Fibroblast of skin of left biceps (primary cell): Measurements from ENCODE around the gene MST1.

Experiments used
- DNase-seq, 2 experiments: peaks; one replicate each; pipeline ENCODE4 v3.0.0-alpha.2; 2013; ENCODE audit warnings: low read depth in 2 of 2

Gene MST1

GRCh38 chr3:49656541-49657112, 32.6 kb downstream of the MST1 start:
- no peak for DNase-seq

DNA sequence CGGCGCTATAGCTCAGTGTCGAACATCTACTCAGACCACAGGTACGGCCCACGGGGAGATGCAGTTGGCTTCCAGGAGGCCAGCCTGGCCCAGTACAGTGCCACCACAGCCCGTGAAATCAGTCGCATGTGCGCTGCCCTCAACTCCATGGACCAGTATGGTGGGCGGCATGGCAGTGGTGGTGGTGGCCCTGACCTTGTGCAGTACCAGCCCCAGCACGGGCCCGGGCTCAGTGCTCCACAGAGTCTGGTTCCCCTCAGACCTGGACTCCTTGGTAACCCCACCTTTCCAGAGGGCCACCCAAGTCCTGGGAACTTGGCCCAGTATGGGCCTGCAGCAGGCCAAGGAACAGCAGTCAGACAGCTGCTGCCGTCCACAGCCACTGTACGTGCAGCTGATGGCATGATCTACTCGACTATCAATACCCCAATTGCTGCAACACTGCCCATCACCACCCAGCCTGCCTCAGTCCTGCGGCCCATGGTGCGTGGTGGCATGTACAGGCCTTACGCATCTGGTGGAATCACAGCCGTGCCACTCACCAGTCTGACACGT, 33.5 kb downstream of the MST1 start:
- DNase-seq: no peak

- DNase-seq: no peak
These were observed 34.2 kb downstream of the MST1 start for GRCh38 chr3:49654955-49655556.

GRCh38 chr3:49654176-49654825, 35.0 kb downstream of the MST1 start:
- DNase-seq: no peak

- DNase-seq: no peak
These were observed 35.7 kb downstream of the MST1 start for GRCh38 chr3:49653621-49654020.

DNA sequence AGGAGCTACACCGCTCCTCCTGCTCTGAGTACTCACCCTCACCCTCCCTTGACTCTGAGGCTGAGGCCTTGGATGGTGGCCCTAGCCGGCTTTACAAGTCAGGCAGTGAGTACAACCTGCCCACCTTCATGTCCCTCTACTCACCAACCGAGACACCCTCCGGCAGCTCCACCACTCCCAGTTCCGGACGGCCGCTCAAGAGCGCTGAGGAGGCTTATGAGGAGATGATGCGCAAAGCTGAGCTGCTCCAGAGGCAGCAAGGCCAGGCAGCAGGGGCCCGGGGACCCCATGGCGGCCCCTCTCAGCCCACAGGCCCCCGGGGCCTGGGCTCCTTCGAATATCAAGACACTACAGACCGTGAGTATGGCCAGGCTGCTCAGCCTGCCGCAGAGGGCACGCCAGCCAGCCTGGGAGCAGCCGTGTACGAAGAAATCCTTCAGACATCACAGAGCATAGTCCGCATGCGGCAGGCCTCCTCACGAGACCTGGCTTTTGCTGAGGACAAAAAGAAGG, 36.3 kb downstream of the MST1 start:
- no peak for DNase-seq

- no peak for DNase-seq
These were observed 36.9 kb downstream of the MST1 start for GRCh38 chr3:49652218-49652902.

- no peak for DNase-seq
These were observed 38.6 kb downstream of the MST1 start for GRCh38 chr3:49650637-49651036.

GRCh38 chr3:49650177-49650576, 39.1 kb downstream of the MST1 start:
- no peak for DNase-seq

GRCh38 chr3:49649576-49649975, 39.7 kb downstream of the MST1 start:
- DNase-seq: no peak

- DNase-seq: no peak
These were observed 40.8 kb downstream of the MST1 start for GRCh38 chr3:49648354-49649019.

DNA sequence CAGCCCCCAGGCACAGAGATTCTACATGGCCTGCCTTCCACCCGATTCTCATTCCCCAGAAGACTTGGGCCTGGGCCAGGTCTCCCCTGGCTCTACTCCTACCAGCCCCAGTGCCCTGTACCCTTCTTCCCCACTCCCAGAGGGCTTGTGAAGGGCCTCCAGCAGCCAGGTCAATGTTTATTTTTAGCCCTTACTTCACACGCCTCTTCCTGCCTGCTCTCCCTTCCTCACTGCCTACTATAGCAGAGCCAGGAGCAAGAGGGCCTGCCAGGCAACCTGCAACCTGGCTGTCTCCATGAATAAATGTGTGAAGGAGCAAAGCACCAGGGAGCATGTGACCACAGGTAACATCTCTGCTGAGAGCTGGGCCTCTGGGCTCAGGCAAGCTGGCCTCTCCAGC, 41.5 kb downstream of the MST1 start:
- no peak for DNase-seq

GRCh38 chr3:49646236-49646635, 43.0 kb downstream of the MST1 start:
- DNase-seq: no peak

GRCh38 chr3:49644684-49645083, 44.6 kb downstream of the MST1 start:
- no peak for DNase-seq

- DNase-seq: no peak
These were observed 46.5 kb downstream of the MST1 start for GRCh38 chr3:49642708-49643145.

- DNase-seq: no peak
These were observed 47.2 kb downstream of the MST1 start for GRCh38 chr3:49641921-49642707.

DNA sequence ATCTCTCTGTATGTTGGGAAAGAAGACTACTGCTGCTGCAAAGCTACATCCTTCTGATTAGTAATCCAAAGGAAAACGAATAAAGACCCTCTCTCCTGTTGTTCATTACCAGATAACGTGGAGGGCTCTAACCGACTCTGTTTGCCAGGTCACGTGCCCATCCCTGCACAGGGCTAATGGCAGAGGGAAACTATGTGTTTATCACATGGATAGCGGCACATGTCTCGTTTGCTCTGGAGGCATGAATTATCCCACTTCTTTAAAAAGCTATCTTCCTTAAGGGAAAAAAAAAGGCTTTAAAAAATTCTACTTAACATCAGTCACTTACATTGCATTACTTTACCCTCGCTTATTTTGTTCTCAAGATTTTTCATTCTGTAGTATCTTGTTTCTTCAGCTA, 48.0 kb downstream of the MST1 start:
- DNase-seq: no peak

DNA sequence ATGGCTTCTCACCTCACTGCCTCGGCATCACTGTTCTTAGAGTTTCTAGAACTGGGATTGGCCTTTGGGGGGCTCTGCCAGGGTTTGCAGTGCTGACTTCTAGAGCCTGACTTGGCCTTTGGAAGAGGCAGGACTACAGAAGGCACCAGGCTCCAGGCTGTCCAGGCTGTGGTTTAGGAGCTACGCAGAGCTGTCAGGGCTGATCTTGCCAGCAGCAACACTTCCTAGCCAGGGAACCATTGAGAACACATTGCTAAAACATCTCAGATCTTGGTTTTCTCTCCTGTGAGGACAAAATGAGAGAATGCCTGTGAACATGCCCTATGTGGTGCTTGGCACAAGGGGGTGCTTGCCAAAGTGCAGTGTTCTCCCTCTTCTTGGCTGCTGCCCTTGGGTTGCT, 49.7 kb downstream of the MST1 start:
- no peak for DNase-seq

DNA sequence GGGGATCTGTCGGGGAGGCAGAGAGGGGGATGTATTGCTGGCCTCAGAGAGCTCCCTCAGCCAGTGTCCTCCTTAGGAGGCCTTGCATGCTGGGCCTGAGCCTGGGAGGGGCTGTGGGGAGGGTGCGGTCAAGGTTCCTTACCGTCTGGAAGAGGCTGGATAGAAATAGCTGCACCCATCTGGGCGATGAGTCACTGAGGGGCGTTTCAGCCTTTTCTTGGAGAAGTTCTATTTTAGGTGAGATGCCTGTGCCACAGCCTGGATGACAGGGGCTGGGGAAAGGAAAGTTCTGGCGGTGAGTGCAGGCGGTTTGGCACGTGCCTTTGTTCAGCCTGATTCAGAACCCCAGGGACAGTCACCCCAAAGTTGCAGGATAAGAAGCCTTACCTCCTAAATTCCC, 50.8 kb downstream of the MST1 start:
- DNase-seq: no peak

DNA sequence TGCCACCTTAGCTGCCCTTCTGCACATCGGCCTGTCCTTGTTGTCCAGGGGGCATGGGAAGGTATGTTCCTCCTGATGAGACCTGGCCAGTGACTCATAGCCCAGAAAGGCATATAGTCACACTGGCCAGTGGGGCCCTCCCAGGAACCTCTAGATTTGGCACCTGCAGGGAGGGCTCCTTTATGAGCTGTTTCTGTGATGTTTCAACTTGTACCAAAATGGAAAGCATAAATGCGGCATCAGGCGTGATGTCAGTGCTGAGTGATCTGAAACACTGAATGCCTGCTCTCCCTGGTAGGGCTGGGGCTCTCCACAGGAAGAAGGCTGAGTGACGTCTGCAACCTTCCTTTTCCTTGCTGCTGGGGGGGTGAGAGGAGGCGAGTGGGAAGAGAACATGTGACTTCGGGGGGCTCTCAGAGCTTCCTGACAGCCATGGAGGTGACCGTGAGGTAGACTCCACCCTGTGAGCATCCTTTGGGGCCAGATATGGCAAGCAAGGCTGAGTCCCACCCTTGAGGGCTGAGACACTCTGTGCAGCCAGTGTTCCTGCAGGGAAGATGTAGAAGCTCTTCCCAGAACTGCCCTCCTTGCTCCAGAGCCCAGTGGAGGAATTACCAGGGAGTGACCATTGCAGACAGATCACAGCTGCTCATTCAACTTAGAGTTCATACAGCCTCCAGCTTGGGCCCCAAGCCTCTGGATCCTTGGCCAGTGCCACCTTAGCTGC, 52.2 kb downstream of the MST1 start:
- no peak for DNase-seq
